OCI-LY1 (cell line): ENCODE results near the gene TMBIM4.

Experiments
- H2AFZ ChIP-seq: fragments of 200-600 bp; sonication (generic), shearing (Covaris generic); 2 replicates; pipeline ENCODE4 v1.6.0; 2014; ENCODE audit warnings: antibody characterized with exemption, mild to moderate bottlenecking, low read length
- H3F3A ChIP-seq: fragments of 200-600 bp; sonication (generic), shearing (Covaris generic); 2 replicates; pipeline ENCODE4 v1.6.0; 2014; ENCODE audit warnings: mild to moderate bottlenecking, antibody characterized with exemption, low read length, moderate library complexity; ENCODE audit not compliant: insufficient read depth
- H3K27ac ChIP-seq: fragments of 200-600 bp; sonication (generic); 2 replicates; pipeline ENCODE4 v1.5.1; 2014; ENCODE audit warnings: low read length, mixed run types, mild to moderate bottlenecking, low read depth; ENCODE audit not compliant: poor library complexity, severe bottlenecking
- H3K27me3 ChIP-seq: fragments of 200-600 bp; sonication (generic); 2 replicates; pipeline ENCODE4 v1.6.0; 2014; ENCODE audit warnings: antibody characterized with exemption, mild to moderate bottlenecking, low read length, moderate library complexity; ENCODE audit not compliant: insufficient read depth
- H3K36me3 ChIP-seq: fragments of 200-600 bp; sonication (generic); 2 replicates; pipeline ENCODE4 v1.6.1; 2014; ENCODE audit warnings: mild to moderate bottlenecking, antibody characterized with exemption, low read length, moderate library complexity, mixed read lengths; ENCODE audit not compliant: insufficient read depth
- H3K4me1 ChIP-seq: fragments of 200-600 bp; sonication (generic); 2 replicates; pipeline ENCODE4 v1.5.1; 2014; ENCODE audit warnings: mild to moderate bottlenecking, low read length, moderate library complexity; ENCODE audit not compliant: insufficient read depth, severe bottlenecking
- H3K4me2 ChIP-seq: fragments of 200-600 bp; sonication (generic), shearing (Covaris generic); 2 replicates; pipeline ENCODE4 v1.6.1; 2014; ENCODE audit warnings: low read length
- H3K4me3 ChIP-seq: fragments of 200-600 bp; sonication (generic); 2 replicates; pipeline ENCODE4 v1.5.1; 2014; ENCODE audit warnings: low read length, low read depth, mild to moderate bottlenecking, mixed read lengths; ENCODE audit not compliant: poor library complexity, severe bottlenecking
- H3K79me2 ChIP-seq: fragments of 200-600 bp; shearing (Covaris generic); 2 replicates; pipeline ENCODE4 v1.6.1; 2016; ENCODE audit warnings: mixed run types, low read length, mixed read lengths; ENCODE audit not compliant: insufficient read depth
- H3K9ac ChIP-seq: fragments of 200-600 bp; sonication (generic), shearing (Covaris generic); 2 replicates; pipeline ENCODE4 v1.6.1; 2014; ENCODE audit warnings: mild to moderate bottlenecking, low read length, mixed read lengths
- H3K9me2 ChIP-seq: fragments of 200-600 bp; sonication (generic), shearing (Covaris generic); 2 replicates; pipeline ENCODE4 v1.6.1; 2014; ENCODE audit warnings: low read depth, mild to moderate bottlenecking, low read length, mixed read lengths
- H3K9me3 ChIP-seq: fragments of 200-600 bp; shearing (Covaris generic); 2 replicates; pipeline ENCODE4 v1.6.1; 2014; ENCODE audit warnings: low read length, mixed read lengths
- H4K20me1 ChIP-seq: fragments of 200-600 bp; sonication (generic), shearing (Covaris generic); 2 replicates; pipeline ENCODE4 v1.6.0; 2016; ENCODE audit warnings: mild to moderate bottlenecking, low read length; ENCODE audit not compliant: insufficient read depth
- CTCF ChIP-seq: fragments of 200-600 bp; sonication (generic), shearing (Covaris generic); IDR thresholded peaks from 2 replicates; pipeline ENCODE4 v1.5.1; 2017; ENCODE audit warnings: mild to moderate bottlenecking, antibody characterized with exemption, low read length, moderate library complexity, mixed read lengths
- EZH2 ChIP-seq: fragments of 200-600 bp; sonication (generic), shearing (Covaris generic); IDR thresholded peaks from 2 replicates; pipeline ENCODE4 v1.8.0; 2017; ENCODE audit warnings: borderline replicate concordance, mixed run types, mild to moderate bottlenecking, antibody characterized with exemption, low read length, moderate library complexity, mixed read lengths

Gene TMBIM4

DNA sequence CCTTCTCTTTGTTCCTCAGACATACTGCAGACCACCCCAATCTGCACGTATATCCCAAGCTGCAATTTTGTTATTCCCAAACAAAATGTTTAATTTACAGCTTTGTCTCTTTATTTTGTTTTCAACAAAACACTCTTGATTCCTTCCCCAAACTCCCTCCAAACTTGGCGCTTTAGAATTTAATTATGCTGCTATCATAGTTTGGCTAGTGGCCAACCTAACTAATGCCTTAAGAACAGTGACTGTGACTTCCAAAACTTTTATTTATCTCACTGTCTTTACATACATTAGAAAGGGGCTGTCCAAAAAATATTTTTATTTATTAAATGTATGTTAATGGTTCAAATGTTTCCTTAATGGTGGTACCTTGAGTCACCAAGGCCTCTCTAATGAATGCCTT is 7.1 kb downstream of the TMBIM4 start:
- Histone ChIP-seq H3K4me3 (no peak overlapping the region), H3K27me3 (no peaks in the 10 kb centered on the region), H3K27ac (no peak overlapping the region), H3K79me2 (peaks cover 59% of the 10 kb centered on the region), H3K36me3 (peaks cover 68% of the 10 kb centered on the region), H4K20me1 (no peaks in the 10 kb centered on the region), H3K9ac (no peak overlapping the region), H3K4me1 (no peaks in the 10 kb centered on the region), H3F3A (no peaks in the 10 kb centered on the region), H2AFZ (no peak overlapping the region), H3K9me3 (peaks cover 21% of the 10 kb centered on the region), H3K9me2 (no peaks in the 10 kb centered on the region), H3K4me2 (no peak overlapping the region)
- TF ChIP-seq CTCF (no peak), EZH2 (no peak)

GRCh38 chr12:66160704-66161103 is 9.1 kb downstream of the TMBIM4 start:
- no peaks in the 10 kb centered on the region for H3K9me2 ChIP-seq
- no peaks in the 10 kb centered on the region for H3F3A ChIP-seq
- H3K4me2 ChIP-seq = no peak overlapping the region
- H3K9ac ChIP-seq = no peak overlapping the region
- no peaks in the 10 kb centered on the region for H3K27me3 ChIP-seq
- peaks cover 41% of the 10 kb centered on the region for H3K79me2 ChIP-seq
- no peak for TF ChIP-seq EZH2
- TF ChIP-seq CTCF = no peak
- no peak overlapping the region for H3K27ac ChIP-seq
- peaks cover 48% of the 10 kb centered on the region for H3K36me3 ChIP-seq
- no peak overlapping the region for H3K4me3 ChIP-seq
- peaks cover 19% of the 10 kb centered on the region for H3K9me3 ChIP-seq
- no peaks in the 10 kb centered on the region for H4K20me1 ChIP-seq
- no peak overlapping the region for H2AFZ ChIP-seq
- no peaks in the 10 kb centered on the region for H3K4me1 ChIP-seq

DNA sequence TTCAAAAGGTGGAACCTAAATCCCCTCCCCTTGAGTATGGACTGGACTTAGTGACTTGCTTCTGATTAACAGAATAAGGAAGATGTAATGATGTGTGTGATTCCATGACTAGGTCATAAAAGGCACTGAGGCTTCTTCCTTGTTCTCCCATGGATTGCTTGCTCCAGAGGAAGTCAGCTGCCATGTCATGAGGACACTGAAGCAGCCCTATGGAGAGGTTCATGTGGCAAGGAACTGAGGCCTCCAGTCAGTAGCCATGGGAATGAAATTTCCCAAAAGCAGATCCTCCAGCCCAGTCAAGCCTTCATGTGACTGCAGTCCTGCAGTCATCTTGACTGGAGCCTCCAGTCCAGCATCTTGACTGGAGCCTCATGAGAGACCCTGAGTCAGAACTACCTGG is 10.7 kb downstream of the TMBIM4 start:
- Histone ChIP-seq H3K4me3 (no peak overlapping the region), H4K20me1 (no peaks in the 10 kb centered on the region), H3F3A (no peaks in the 10 kb centered on the region), H3K9me2 (no peaks in the 10 kb centered on the region), H3K4me2 (no peak overlapping the region), H3K9me3 (0 out of 2 replicates have a peak, but pooled peaks cover 5% of the 10 kb centered on the region), H3K27ac (no peak overlapping the region), H2AFZ (no peak overlapping the region), H3K9ac (no peak overlapping the region), H3K36me3 (peaks cover 32% of the 10 kb centered on the region), H3K79me2 (peaks cover 34% of the 10 kb centered on the region), H3K4me1 (no peaks in the 10 kb centered on the region), H3K27me3 (no peaks in the 10 kb centered on the region)
- no peak for TF ChIP-seq CTCF
- TF ChIP-seq EZH2 = no peak
